HEK293T (cell line): ENCODE measurements around the gene MRPS31.

ENCODE experiments used
- ARNT ChIP-seq: fragments of 450-650 bp; IDR thresholded peaks from 2 replicates; pipeline ENCODE4 v1.6.1; 2017; ENCODE audit warnings: mild to moderate bottlenecking
- BHLHE40 ChIP-seq: fragments of 450-650 bp; IDR thresholded peaks from 2 replicates; pipeline ENCODE4 v1.6.1; 2016; ENCODE audit warnings: mild to moderate bottlenecking, moderate library complexity, borderline replicate concordance
- CTBP1 ChIP-seq: fragments of 450-650 bp; IDR thresholded peaks from 2 replicates; pipeline ENCODE4 v1.6.1; 2016; ENCODE audit warnings: borderline replicate concordance
- FOXK2 ChIP-seq: fragments of 450-650 bp; IDR thresholded peaks from 2 replicates; pipeline ENCODE4 v1.6.1; 2016; ENCODE audit warnings: mild to moderate bottlenecking
- FOXM1 ChIP-seq: fragments of 450-650 bp; IDR thresholded peaks from 2 replicates; pipeline ENCODE4 v1.6.1; 2017; ENCODE audit warnings: mild to moderate bottlenecking, borderline replicate concordance
- NFRKB ChIP-seq: fragments of 450-650 bp; IDR thresholded peaks from 2 replicates; pipeline ENCODE4 v1.6.1; 2016; ENCODE audit warnings: mild to moderate bottlenecking, moderate library complexity
- SP1 ChIP-seq: fragments of 450-650 bp; IDR thresholded peaks from 2 replicates; pipeline ENCODE4 v1.6.1; 2017
- ZNF384 ChIP-seq: fragments of 450-650 bp; IDR thresholded peaks from 2 replicates; pipeline ENCODE4 v1.6.1; 2016
- TF ChIP-seq, protein P1 (sequence below): fragments of 450-650 bp; IDR thresholded peaks from 2 replicates; pipeline ENCODE4 v1.6.1; 2016

DNA sequence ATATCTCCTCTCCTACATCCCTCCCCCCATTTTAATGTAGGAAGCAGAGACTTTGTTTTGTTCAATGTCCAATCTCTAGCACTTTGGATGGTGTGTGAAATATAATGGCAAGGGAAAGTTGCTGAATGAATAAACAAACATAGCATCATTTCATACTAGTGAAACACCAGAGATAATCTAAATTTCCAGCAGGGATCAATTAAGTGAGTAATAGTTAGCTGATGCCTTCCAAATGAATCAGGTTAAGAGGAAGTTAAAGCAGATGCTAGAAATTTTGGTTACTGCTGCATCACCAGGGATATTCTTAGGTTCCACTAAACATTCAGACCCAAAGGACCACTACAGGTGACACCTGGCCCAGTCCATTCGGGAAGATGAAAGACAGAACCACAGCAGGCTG, 8.1 kb downstream of the MRPS31 start:
- TF ChIP-seq NFRKB = no peak
- TF ChIP-seq FOXK2 = no peak
- TF ChIP-seq, protein P1, sequence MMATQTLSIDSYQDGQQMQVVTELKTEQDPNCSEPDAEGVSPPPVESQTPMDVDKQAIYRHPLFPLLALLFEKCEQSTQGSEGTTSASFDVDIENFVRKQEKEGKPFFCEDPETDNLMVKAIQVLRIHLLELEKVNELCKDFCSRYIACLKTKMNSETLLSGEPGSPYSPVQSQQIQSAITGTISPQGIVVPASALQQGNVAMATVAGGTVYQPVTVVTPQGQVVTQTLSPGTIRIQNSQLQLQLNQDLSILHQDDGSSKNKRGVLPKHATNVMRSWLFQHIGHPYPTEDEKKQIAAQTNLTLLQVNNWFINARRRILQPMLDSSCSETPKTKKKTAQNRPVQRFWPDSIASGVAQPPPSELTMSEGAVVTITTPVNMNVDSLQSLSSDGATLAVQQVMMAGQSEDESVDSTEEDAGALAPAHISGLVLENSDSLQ = no peak
- TF ChIP-seq FOXM1 = no peak
- no peak for TF ChIP-seq ARNT
- TF ChIP-seq CTBP1 = no peak
- TF ChIP-seq BHLHE40 = no peak
- no peak for TF ChIP-seq ZNF384
- no peak for TF ChIP-seq SP1
